KMS-11 (cell line): ENCODE data around the gene ANKRD13C.

Experiments
- H2AFZ ChIP-seq: fragments of 200-600 bp; sonication (generic); 2 replicates; pipeline ENCODE4 v1.6.1; 2016; ENCODE audit warnings: antibody characterized with exemption, mixed run types, low read depth
- H3K27ac ChIP-seq: fragments of 200-600 bp; sonication (generic); 2 replicates; pipeline ENCODE4 v1.6.1; 2016; ENCODE audit warnings: mild to moderate bottlenecking, mixed run types
- H3K27me3 ChIP-seq: fragments of 200-600 bp; sonication (generic); 2 replicates; pipeline ENCODE4 v1.6.1; 2017; ENCODE audit warnings: mild to moderate bottlenecking, low read depth, mixed run types, moderate library complexity; ENCODE audit not compliant: insufficient read depth
- H3K36me3 ChIP-seq: fragments of 200-600 bp; sonication (generic); 2 replicates; pipeline ENCODE4 v1.6.1; 2017; ENCODE audit warnings: mild to moderate bottlenecking, mixed run types; ENCODE audit not compliant: insufficient read depth
- H3K4me1 ChIP-seq: fragments of 200-600 bp; sonication (generic); 2 replicates; pipeline ENCODE4 v1.6.1; 2016; ENCODE audit warnings: mild to moderate bottlenecking, low read depth, mixed run types; ENCODE audit not compliant: poor library complexity, severe bottlenecking
- H3K4me2 ChIP-seq: fragments of 200-600 bp; sonication (generic); 2 replicates; pipeline ENCODE4 v1.7.0; 2016; ENCODE audit warnings: mild to moderate bottlenecking, mixed run types
- H3K4me3 ChIP-seq: fragments of 200-600 bp; sonication (generic); IDR thresholded peaks from 2 replicates; pipeline ENCODE4 v1.6.1; 2017; ENCODE audit warnings: low read depth, low read length, mixed read lengths; ENCODE audit not compliant: insufficient read depth
- H3K79me2 ChIP-seq: fragments of 200-600 bp; sonication (generic); 2 replicates; pipeline ENCODE4 v1.6.1; 2016; ENCODE audit warnings: low read depth, mixed run types; ENCODE audit not compliant: insufficient read depth
- H3K9ac ChIP-seq: fragments of 200-600 bp; sonication (generic); 2 replicates; pipeline ENCODE4 v1.6.1; 2016; ENCODE audit warnings: mild to moderate bottlenecking, mixed run types
- H4K20me1 ChIP-seq: fragments of 200-600 bp; sonication (generic); 2 replicates; pipeline ENCODE4 v1.6.1; 2016; ENCODE audit warnings: mild to moderate bottlenecking, mixed run types; ENCODE audit not compliant: insufficient read depth
- TF ChIP-seq, protein P1 (sequence below): fragments of 200-600 bp; sonication (generic); conservative IDR thresholded peaks from 2 replicates; pipeline ENCODE4 v1.6.1; 2017; ENCODE audit warnings: low read depth, mild to moderate bottlenecking, antibody characterized with exemption, low read length, moderate library complexity, mixed read lengths

ANKRD13C gene

GRCh38 chr1:70222716-70223235 lies 131.7 kb downstream of the ANKRD13C start:
- Histone ChIP-seq H3K4me1 (peaks cover 56% of the 10 kb centered on the region), H3K36me3 (no peaks in the 10 kb centered on the region), H3K79me2 (peaks cover 61% of the 10 kb centered on the region), H3K9ac (peak overlapping the region; percentile 97; the same call in 1 of the 2 replicates), H3K27ac (peak overlapping the region; percentile 98; the same call in 1 of the 2 replicates), H2AFZ (no peak overlapping the region), H3K4me2 (peak overlapping the region; percentile 59), H3K4me3 (no peak overlapping the region), H3K27me3 (no peaks in the 10 kb centered on the region), H4K20me1 (no peaks in the 10 kb centered on the region)
- TF ChIP-seq, protein P1, sequence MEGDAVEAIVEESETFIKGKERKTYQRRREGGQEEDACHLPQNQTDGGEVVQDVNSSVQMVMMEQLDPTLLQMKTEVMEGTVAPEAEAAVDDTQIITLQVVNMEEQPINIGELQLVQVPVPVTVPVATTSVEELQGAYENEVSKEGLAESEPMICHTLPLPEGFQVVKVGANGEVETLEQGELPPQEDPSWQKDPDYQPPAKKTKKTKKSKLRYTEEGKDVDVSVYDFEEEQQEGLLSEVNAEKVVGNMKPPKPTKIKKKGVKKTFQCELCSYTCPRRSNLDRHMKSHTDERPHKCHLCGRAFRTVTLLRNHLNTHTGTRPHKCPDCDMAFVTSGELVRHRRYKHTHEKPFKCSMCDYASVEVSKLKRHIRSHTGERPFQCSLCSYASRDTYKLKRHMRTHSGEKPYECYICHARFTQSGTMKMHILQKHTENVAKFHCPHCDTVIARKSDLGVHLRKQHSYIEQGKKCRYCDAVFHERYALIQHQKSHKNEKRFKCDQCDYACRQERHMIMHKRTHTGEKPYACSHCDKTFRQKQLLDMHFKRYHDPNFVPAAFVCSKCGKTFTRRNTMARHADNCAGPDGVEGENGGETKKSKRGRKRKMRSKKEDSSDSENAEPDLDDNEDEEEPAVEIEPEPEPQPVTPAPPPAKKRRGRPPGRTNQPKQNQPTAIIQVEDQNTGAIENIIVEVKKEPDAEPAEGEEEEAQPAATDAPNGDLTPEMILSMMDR: no peak

DNA sequence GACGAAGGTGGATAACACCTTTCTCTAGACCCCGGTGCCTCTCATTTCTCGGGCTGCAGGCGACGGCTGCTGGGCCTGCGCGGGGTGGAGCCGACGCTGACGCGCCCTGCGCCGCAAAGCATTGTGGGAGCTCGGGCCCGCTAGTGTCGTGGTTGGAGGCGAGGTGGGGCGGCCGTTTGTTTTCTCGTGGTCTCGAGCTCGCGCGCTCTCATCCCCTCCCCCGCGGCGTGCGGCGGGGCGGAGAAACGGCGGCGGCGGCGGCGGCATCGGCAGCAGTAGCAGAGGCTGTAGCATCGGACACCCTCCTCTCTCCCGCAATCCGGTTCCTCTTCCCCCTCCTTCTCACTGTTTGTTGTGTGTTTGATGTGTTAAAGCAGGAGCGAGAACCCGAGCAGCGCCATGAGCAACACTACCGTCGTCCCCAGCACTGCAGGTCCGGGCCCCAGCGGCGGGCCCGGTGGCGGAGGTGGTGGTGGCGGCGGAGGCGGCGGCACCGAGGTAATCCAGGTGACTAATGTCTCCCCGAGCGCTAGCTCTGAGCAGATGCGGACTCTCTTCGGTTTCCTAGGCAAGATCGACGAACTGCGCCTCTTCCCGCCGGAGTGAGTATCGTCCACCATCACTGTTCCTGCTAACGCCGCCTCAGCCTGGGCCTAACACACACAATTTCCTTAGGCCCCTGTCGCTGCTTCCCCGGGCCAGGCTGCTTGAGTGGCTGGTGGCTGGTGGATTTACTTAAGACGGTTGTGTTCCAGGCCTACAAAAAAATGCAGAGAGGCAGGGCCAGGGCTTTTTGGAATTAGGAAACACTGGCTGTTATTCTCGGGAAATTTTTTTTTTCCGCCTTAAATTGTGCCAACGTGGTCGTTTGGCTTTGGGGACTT lies 133.0 kb downstream of the ANKRD13C start, which contains the start of gene SRSF11:
Gene SRSF11 (plus strand): TSS at position 143 of the 884 bp plus-strand sequence. CDS start 257 bp downstream, at position 400.
- H3K27me3 ChIP-seq: no peaks in the 10 kb centered on the region
- H3K36me3 ChIP-seq: no peaks in the 10 kb centered on the region
- H2AFZ ChIP-seq: peak within 1 kb of the TSS; percentile 50
- peaks cover 55% of the 10 kb centered on the region for H3K79me2 ChIP-seq
- TF ChIP-seq, protein P1: no peak
- peak within 1 kb of the TSS; percentile 97 for H3K9ac ChIP-seq
- no peak within 1 kb of the TSS for H3K4me3 ChIP-seq
- H3K4me1 ChIP-seq: peaks cover 44% of the 10 kb centered on the region
- H3K27ac ChIP-seq: peak within 1 kb of the TSS; percentile 98
- H4K20me1 ChIP-seq: no peaks in the 10 kb centered on the region
- H3K4me2 ChIP-seq: peak within 1 kb of the TSS; percentile 68

DNA sequence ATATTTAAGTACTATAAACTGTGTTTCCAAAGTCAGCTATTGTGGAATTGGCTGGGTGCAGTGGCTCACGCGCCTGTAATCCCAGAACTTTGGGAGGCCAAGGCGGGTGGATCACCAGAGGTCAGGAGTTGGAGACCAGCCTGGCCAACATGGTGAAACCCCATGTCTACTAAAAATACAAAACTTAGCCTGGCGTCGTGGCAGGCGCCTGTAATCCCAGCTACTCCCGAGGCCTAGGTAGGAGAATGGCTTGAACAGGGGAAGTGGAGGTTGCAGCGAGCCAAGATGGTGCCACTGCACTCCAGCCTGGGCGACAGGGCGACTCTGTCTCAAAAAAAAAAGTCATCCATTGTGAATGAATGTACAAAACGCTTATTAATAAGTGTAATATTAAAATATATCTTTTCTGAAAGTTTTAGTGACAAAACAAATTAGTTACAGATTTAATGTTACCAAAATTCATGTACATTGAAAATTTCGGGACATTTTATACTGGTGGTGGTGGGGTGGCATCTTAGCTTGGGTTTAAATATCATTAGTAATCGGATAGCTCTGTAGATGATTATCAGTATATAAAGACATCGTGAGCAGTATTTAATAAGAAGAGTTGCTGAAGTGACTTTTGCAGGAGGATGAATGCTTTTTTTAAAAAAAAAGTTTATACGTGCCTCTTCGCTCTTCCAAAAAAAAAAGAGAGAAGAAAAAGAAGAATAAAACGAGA lies 133.8 kb downstream of the ANKRD13C start:
- Histone ChIP-seq H3K27me3 (no peaks in the 10 kb centered on the region), H3K36me3 (no peaks in the 10 kb centered on the region), H3K4me3 (no peak overlapping the region), H2AFZ (peak overlapping the region; percentile 50), H3K4me1 (peaks cover 35% of the 10 kb centered on the region), H3K79me2 (peaks cover 55% of the 10 kb centered on the region), H3K4me2 (peak overlapping the region; percentile 68), H3K27ac (peak overlapping the region; percentile 98; the same call in 1 of the 2 replicates), H4K20me1 (no peaks in the 10 kb centered on the region), H3K9ac (peak overlapping the region; percentile 97; the same call in 1 of the 2 replicates)
- TF ChIP-seq, protein P1: no peak

DNA sequence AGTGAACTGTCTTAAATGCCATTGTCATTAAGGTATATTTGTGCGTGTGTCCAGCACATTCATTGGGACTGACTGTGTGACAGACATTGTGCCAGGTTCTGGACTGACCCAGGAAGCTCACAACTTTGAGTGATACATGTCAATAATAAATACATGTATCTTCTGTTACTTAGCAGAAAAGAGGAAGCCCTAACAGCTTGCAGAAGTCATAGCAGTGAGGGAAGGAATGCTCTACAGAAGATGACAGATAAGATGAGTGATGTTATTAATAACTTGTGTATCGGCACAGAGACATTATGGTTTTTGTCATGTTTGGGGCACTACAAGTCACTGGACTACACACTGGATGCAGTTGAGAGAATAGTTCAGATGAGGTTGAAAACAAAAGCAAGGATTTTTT lies 134.5 kb downstream of the ANKRD13C start:
- Histone ChIP-seq H4K20me1 (no peaks in the 10 kb centered on the region), H3K27me3 (no peaks in the 10 kb centered on the region), H3K79me2 (peaks cover 54% of the 10 kb centered on the region), H3K36me3 (no peaks in the 10 kb centered on the region), H3K27ac (no peak overlapping the region), H3K4me3 (no peak overlapping the region), H3K4me2 (no peak overlapping the region), H3K4me1 (peaks cover 29% of the 10 kb centered on the region), H3K9ac (no peak overlapping the region), H2AFZ (no peak overlapping the region)
- TF ChIP-seq, protein P1: no peak
